Measurements from ENCODE around the gene SPNS2.

SPNS2 gene

GRCh38 chr17:4499431-4500190, 930 bp downstream of the SPNS2 start:
- peak; percentile 23 for DNase-seq (ENCODE audit: low read depth)
- H3K4me3 ChIP-seq (ENCODE audit: low read length): peak overlapping the region; percentile 21
- TF ChIP-seq CTCF (IDR thresholded peaks at IDR 0.05; ENCODE audit: insufficient read depth, low read depth, low read length, missing control alignments): no peak

- no peak overlapping the region for H3K4me3 ChIP-seq (ENCODE audit: low read length)
- TF ChIP-seq CTCF (IDR thresholded peaks at IDR 0.05; ENCODE audit: insufficient read depth, low read depth, low read length, missing control alignments): no peak
- no peak for DNase-seq (ENCODE audit: low read depth)
These were observed 1.5 kb downstream of the SPNS2 start for GRCh38 chr17:4500191-4500571.

- no peak overlapping the region for H3K4me3 ChIP-seq (ENCODE audit: low read length)
- no peak for TF ChIP-seq CTCF (IDR thresholded peaks at IDR 0.05; ENCODE audit: insufficient read depth, low read depth, low read length, missing control alignments)
- DNase-seq (ENCODE audit: low read depth): no peak
These were observed 2.7 kb downstream of the SPNS2 start for GRCh38 chr17:4501295-4501949.

GRCh38 chr17:4502466-4503154, 3.9 kb downstream of the SPNS2 start:
- H3K4me3 ChIP-seq (ENCODE audit: low read length): no peak overlapping the region
- no peak for DNase-seq (ENCODE audit: low read depth)
- TF ChIP-seq CTCF (IDR thresholded peaks at IDR 0.05; ENCODE audit: insufficient read depth, low read depth, low read length, missing control alignments): no peak

GRCh38 chr17:4503283-4504025, 4.8 kb downstream of the SPNS2 start:
- DNase-seq (ENCODE audit: low read depth): no peak
- H3K4me3 ChIP-seq (ENCODE audit: low read length): no peak overlapping the region
- TF ChIP-seq CTCF (IDR thresholded peaks at IDR 0.05; ENCODE audit: insufficient read depth, low read depth, low read length, missing control alignments): no peak

- peak; percentile 43 for DNase-seq (ENCODE audit: low read depth)
- no peak for TF ChIP-seq CTCF (IDR thresholded peaks at IDR 0.05; ENCODE audit: insufficient read depth, low read depth, low read length, missing control alignments)
- H3K4me3 ChIP-seq (ENCODE audit: low read length): no peak overlapping the region
These were observed 5.5 kb downstream of the SPNS2 start for GRCh38 chr17:4504188-4504587.

Measured in epithelial cell of esophagus (primary cell).